Activated T-helper 1 cell treated with Interleukin-2 at 50 U/mL for 16 hours (primary cell): ENCODE measurements around the gene EXOC7.

Experiments used
- DNase-seq: peaks from one replicate; pipeline ENCODE4 v3.0.0-alpha.2; 2020; ENCODE audit warnings: low read depth

EXOC7 gene

GRCh38 chr17:76138896-76139752 lies 35.5 kb upstream of the EXOC7 start:
- no peak for DNase-seq

GRCh38 chr17:76138234-76138895 lies 34.8 kb upstream of the EXOC7 start:
- no peak for DNase-seq

- DNase-seq: no peak
These were observed 34.0 kb upstream of the EXOC7 start for GRCh38 chr17:76137351-76138233.

- no peak for DNase-seq
These were observed 33.4 kb upstream of the EXOC7 start for GRCh38 chr17:76137001-76137350.

GRCh38 chr17:76136276-76137000 lies 32.9 kb upstream of the EXOC7 start:
- no peak for DNase-seq

- DNase-seq: no peak
These were observed 32.2 kb upstream of the EXOC7 start for GRCh38 chr17:76135810-76136188.

GRCh38 chr17:76134911-76135809 lies 31.6 kb upstream of the EXOC7 start:
- DNase-seq: no peak

- DNase-seq: no peak
These were observed 29.2 kb upstream of the EXOC7 start for GRCh38 chr17:76132574-76133338.

- DNase-seq: no peak
These were observed 28.3 kb upstream of the EXOC7 start for GRCh38 chr17:76131692-76132573.

GRCh38 chr17:76131051-76131691 lies 27.6 kb upstream of the EXOC7 start:
- DNase-seq: no peak

GRCh38 chr17:76130473-76130872 lies 26.9 kb upstream of the EXOC7 start:
- DNase-seq: no peak

GRCh38 chr17:76125922-76126321 lies 22.3 kb upstream of the EXOC7 start:
- DNase-seq: no peak

- no peak for DNase-seq
These were observed 21.7 kb upstream of the EXOC7 start for GRCh38 chr17:76125391-76125675.

GRCh38 chr17:76124582-76125390 lies 21.2 kb upstream of the EXOC7 start:
- no peak for DNase-seq

- DNase-seq: no peak
These were observed 20.4 kb upstream of the EXOC7 start for GRCh38 chr17:76123749-76124581.

- no peak for DNase-seq
These were observed 19.6 kb upstream of the EXOC7 start for GRCh38 chr17:76123191-76123499.
